ENCODE data around the gene SHISA9. TPM values are rescaled to one million over a fixed set of nuclear protein-coding genes. Genes with fewer than 3 reads are reported as not detected.

SHISA9 gene
- polyA plus RNA-seq, 1 of the 3 experiments (the other 2 are of a cell fraction): 0.02 TPM

DNA sequence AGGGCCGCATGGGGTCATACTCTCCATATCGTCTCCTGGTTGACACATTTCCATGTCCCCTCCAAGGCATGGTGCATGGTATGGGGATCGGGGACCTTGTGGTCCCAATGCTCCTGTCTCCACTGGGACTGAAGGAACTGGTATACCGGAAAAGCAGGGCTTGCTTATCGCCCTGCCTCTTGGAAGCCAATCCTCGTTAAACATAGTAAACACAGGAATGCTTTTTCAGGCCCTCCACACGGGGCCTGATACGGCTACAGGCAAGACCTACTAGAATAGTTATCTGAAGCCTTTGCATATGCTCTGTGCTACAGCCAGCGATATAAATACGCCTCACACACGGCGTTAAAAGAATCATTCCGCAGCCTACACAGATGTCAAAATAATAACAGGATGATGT, 159.5 kb downstream of the SHISA9 start (continued):
- TF ChIP-seq, protein P1, sequence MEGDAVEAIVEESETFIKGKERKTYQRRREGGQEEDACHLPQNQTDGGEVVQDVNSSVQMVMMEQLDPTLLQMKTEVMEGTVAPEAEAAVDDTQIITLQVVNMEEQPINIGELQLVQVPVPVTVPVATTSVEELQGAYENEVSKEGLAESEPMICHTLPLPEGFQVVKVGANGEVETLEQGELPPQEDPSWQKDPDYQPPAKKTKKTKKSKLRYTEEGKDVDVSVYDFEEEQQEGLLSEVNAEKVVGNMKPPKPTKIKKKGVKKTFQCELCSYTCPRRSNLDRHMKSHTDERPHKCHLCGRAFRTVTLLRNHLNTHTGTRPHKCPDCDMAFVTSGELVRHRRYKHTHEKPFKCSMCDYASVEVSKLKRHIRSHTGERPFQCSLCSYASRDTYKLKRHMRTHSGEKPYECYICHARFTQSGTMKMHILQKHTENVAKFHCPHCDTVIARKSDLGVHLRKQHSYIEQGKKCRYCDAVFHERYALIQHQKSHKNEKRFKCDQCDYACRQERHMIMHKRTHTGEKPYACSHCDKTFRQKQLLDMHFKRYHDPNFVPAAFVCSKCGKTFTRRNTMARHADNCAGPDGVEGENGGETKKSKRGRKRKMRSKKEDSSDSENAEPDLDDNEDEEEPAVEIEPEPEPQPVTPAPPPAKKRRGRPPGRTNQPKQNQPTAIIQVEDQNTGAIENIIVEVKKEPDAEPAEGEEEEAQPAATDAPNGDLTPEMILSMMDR (IDR thresholded peaks at IDR 0.05): no peak
- TF ChIP-seq RCOR1 (IDR thresholded peaks at IDR 0.05; ENCODE audit: low read length) (no peak), GATA2 (CRISPR knock-in tag; IDR thresholded peaks at IDR 0.05) (no peak)
- TF ChIP-seq, protein P2, sequence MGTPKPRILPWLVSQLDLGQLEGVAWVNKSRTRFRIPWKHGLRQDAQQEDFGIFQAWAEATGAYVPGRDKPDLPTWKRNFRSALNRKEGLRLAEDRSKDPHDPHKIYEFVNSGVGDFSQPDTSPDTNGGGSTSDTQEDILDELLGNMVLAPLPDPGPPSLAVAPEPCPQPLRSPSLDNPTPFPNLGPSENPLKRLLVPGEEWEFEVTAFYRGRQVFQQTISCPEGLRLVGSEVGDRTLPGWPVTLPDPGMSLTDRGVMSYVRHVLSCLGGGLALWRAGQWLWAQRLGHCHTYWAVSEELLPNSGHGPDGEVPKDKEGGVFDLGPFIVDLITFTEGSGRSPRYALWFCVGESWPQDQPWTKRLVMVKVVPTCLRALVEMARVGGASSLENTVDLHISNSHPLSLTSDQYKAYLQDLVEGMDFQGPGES (IDR thresholded peaks at IDR 0.05; ENCODE audit: low read depth, low read length): no peak

DNA sequence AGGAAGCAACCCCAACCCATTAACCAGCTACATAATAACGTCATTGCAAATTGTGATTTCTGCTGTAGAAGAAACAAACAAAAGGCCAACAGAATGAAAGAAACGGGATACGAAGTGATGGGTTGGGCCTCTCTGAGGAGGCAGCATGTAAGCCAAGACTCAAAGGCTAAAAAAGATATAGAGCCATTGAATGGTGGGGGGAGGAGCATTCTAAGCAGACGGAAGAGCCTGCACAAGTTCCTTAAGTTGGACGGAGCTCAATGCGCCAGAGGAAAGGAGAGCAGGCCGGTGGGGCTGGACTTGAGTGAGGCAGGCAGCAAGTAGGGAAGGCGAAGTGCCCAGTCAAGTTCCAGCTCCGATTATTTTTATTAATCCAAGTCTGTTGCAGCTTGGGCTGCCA, 160.3 kb downstream of the SHISA9 start:
- no peaks in the 10 kb centered on the region for H3K9me3 ChIP-seq
- H3F3A ChIP-seq (replicated peaks; ENCODE audit: insufficient read depth): no peaks in the 10 kb centered on the region
- H3K79me2 ChIP-seq (ENCODE audit: insufficient read depth): no peaks in the 10 kb centered on the region
- no peak overlapping the region for H3K4me2 ChIP-seq
- H3K4me3 ChIP-seq (ENCODE audit: low read depth in 2 of 2, low read length in 1 of 2): no peak overlapping the region
- POLR2A ChIA-PET: no interaction called here
- CTCF ChIA-PET: no interaction called here
- DNase-seq: no peak
- no peaks in the 10 kb centered on the region for H3K4me1 ChIP-seq (ENCODE audit: control insufficient read depth in 1 of 2, insufficient read depth in 2 of 2, low read depth in 1 of 2, low read length in 1 of 2)
- no peaks in the 10 kb centered on the region for H3K27me3 ChIP-seq (ENCODE audit: insufficient read depth)
- H3K27ac ChIP-seq (ENCODE audit: low read depth in 2 of 2, low read length in 1 of 2): no peak overlapping the region
- no peaks in the 10 kb centered on the region for H3K9me2 ChIP-seq
- no peaks in the 10 kb centered on the region for H4K20me1 ChIP-seq (ENCODE audit: insufficient read depth)
- 37% methylated on average over 9 of the region's 9 CpGs for WGBS (ENCODE audit: low lambda C conversion rate)
- H3K9ac ChIP-seq: no peak overlapping the region
- H3K36me3 ChIP-seq (replicated peaks in 1 of 2; ENCODE audit: control insufficient read depth in 1 of 2, insufficient read depth in 2 of 2, low read length in 1 of 2): no peaks in the 10 kb centered on the region
- H2AFZ ChIP-seq (ENCODE audit: low read depth): no peak overlapping the region
- TF ChIP-seq GABPA (IDR thresholded peaks at IDR 0.05; ENCODE audit: low read depth) (no peak), NRF1 (IDR thresholded peaks at IDR 0.05; ENCODE audit: low read depth, low read length) (no peak), RFX5 (IDR thresholded peaks at IDR 0.05; ENCODE audit: low read length) (no peak), FOXM1 (IDR thresholded peaks at IDR 0.05; ENCODE audit: low read depth) (no peak), SMC3 (IDR thresholded peaks at IDR 0.05; ENCODE audit: low read depth, low read length) (no peak), YY1 (IDR thresholded peaks at IDR 0.05; ENCODE audit: low read depth) (no peak), CHD2 (IDR thresholded peaks at IDR 0.05; ENCODE audit: low read length, partially characterized antibody) (no peak), RCOR1 (IDR thresholded peaks at IDR 0.05; ENCODE audit: low read length) (no peak), RAD21 (IDR thresholded peaks at IDR 0.05; ENCODE audit: low read length) (no peak), JUND (IDR thresholded peaks at IDR 0.05) (no peak), SIN3A (IDR thresholded peaks at IDR 0.05; ENCODE audit: borderline replicate concordance, low read depth, low read length) (no peak), ELF1 (IDR thresholded peaks at IDR 0.05) (no peak), TAF1 (IDR thresholded peaks at IDR 0.05; ENCODE audit: borderline replicate concordance, low read depth, low read length) (no peak), EZH2phosphoT487 (IDR thresholded peaks at IDR 0.05; ENCODE audit: borderline replicate concordance, low read depth) (no peak)
- TF ChIP-seq, protein P1 (IDR thresholded peaks at IDR 0.05): no peak
- TF ChIP-seq, protein P3, sequence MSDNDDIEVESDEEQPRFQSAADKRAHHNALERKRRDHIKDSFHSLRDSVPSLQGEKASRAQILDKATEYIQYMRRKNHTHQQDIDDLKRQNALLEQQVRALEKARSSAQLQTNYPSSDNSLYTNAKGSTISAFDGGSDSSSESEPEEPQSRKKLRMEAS (IDR thresholded peaks at IDR 0.05; ENCODE audit: low read depth): no peak
- TF ChIP-seq, protein P2 (IDR thresholded peaks at IDR 0.05; ENCODE audit: low read depth, low read length): no peak
- TF ChIP-seq, protein P4, sequence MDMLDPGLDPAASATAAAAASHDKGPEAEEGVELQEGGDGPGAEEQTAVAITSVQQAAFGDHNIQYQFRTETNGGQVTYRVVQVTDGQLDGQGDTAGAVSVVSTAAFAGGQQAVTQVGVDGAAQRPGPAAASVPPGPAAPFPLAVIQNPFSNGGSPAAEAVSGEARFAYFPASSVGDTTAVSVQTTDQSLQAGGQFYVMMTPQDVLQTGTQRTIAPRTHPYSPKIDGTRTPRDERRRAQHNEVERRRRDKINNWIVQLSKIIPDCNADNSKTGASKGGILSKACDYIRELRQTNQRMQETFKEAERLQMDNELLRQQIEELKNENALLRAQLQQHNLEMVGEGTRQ (IDR thresholded peaks at IDR 0.05; ENCODE audit: borderline replicate concordance, low read depth, low read length): no peak

Data from SK-N-SH (cell line).